Lower leg skin (tissue), 4 donors: Measurements from ENCODE around the gene TMEM234. TPM values are rescaled to one million over a fixed set of nuclear protein-coding genes. Genes with fewer than 3 reads are reported as not detected.

Source experiments
- DNase-seq, 2 donors: peaks; one replicate each; pipeline ENCODE4 v3.0.0-alpha.2; 2019; ENCODE audit warnings: low spot score in 2 of 2
- H3K4me3 ChIP-seq: fragments of 200-600 bp; sonication (generic); 2 replicates; pipeline ENCODE4 v1.5.1; 2017; ENCODE audit warnings: mild to moderate bottlenecking, low read depth; ENCODE audit not compliant: poor library complexity, severe bottlenecking
- CTCF ChIP-seq, 3 donors: fragments of 450-650 bp; IDR thresholded peaks; one replicate each; pipeline ENCODE4 v1.5.1; 2016; ENCODE audit warnings: antibody characterized with exemption in 3 of 3, mild to moderate bottlenecking in 3 of 3, moderate library complexity in 2 of 3
- POLR2A ChIP-seq, 2 donors: fragments of 450-650 bp; IDR thresholded peaks; one replicate each; pipeline ENCODE4 v1.6.1; 2016 to 2017; ENCODE audit warnings: antibody characterized with exemption in 2 of 2, mild to moderate bottlenecking in 1 of 2, moderate library complexity in 1 of 2
- WGBS, 2 donors: methylation state at CpG; one replicate each; pipeline ENCODE4 v1.1.5; 2018; 5-methylcytosine and 5-hydroxymethylcytosine counted together
- intact Hi-C: fragments of 100-400 bp; cut with DNase I; formaldehyde crosslinking; loops from one replicate; pipeline ENCODE4 v1.15.0; 2023; ENCODE audit warnings: low total_unique reads
- total RNA-seq, 4 donors: library from RNA; depleted of rRNA; stranded (reverse); fragments of >200 nt; gene quantifications; one replicate each; pipeline ENCODE4 v1.1.0, GENCODE V29; 2016

TMEM234 gene
- total RNA-seq, 4 donors from 2014 or later = 2.7 to 14.8 (median 9.0) TPM

- intact Hi-C loops = no loop called here
- H3K4me3 ChIP-seq = no peak overlapping the region
- no peak for DNase-seq
- no peak for TF ChIP-seq POLR2A (IDR thresholded peaks at IDR 0.05)
- no peak for TF ChIP-seq CTCF (IDR thresholded peaks at IDR 0.05)
- WGBS, 2 donors = 71 to 75% methylated on average over 7 of the region's 7 CpGs
Observed at GRCh38 chr1:32178380-32179192, 43.6 kb downstream of the TMEM234 start.

- DNase-seq = no peak
- H3K4me3 ChIP-seq = no peak overlapping the region
- WGBS, 2 donors = 84 to 87% methylated on average over 1 of the region's 1 CpG
- TF ChIP-seq POLR2A (IDR thresholded peaks at IDR 0.05) = no peak
- TF ChIP-seq CTCF (IDR thresholded peaks at IDR 0.05) = no peak
- intact Hi-C loops = no loop called here
Observed at GRCh38 chr1:32172621-32173245, 49.4 kb downstream of the TMEM234 start.

GRCh38 chr1:32170991-32171390 lies 51.2 kb downstream of the TMEM234 start:
- WGBS, 2 donors = 87 to 91% methylated on average over 4 of the region's 4 CpGs
- H3K4me3 ChIP-seq = no peak overlapping the region
- DNase-seq = no peak
- intact Hi-C loops = no loop called here
- TF ChIP-seq CTCF (IDR thresholded peaks at IDR 0.05) (no peak), POLR2A (IDR thresholded peaks at IDR 0.05) (no peak)

Other genes starting within 250 kb of the TMEM234 start
- gene KHDRBS1, start 208.5 kb downstream of the TMEM234 start, total RNA-seq = 10 to 100 TPM; 60.8 to 94.3 (median 84.7) TPM
- 1 to 10 TPM; 2.9 to 5.0 (median 4.3) TPM for gene TMEM39B, start 149.4 kb downstream of the TMEM234 start, total RNA-seq
- 10 to 100 TPM; 44.2 to 48.5 (median 44.3) TPM for gene KPNA6, start 114.3 kb downstream of the TMEM234 start, total RNA-seq
- 10 to 100 TPM; 41.1 to 62.0 (median 56.6) TPM for gene TXLNA, start 42.7 kb downstream of the TMEM234 start, total RNA-seq
- 1 to 10 TPM; 2.0 to 3.6 (median 3.3) TPM for gene CCDC28B, start 21.8 kb downstream of the TMEM234 start, total RNA-seq
- gene IQCC, start 16.7 kb downstream of the TMEM234 start, total RNA-seq = 1 to 10 TPM; 3.4 to 6.5 (median 4.7) TPM
- not detected for gene DCDC2B, start 13.3 kb downstream of the TMEM234 start, total RNA-seq
- gene EIF3I, start 54 bp upstream of the TMEM234 start, total RNA-seq = 100 to 1,000 TPM; 128 to 189 (median 169) TPM
- 1 to 10 TPM in 1 of 4 donors, under 1 TPM in 2, not detected in 1; 0.42 to 1.4 (median 0.51) TPM for gene FAM167B, start 24.9 kb upstream of the TMEM234 start, total RNA-seq
- gene LCK, start 28.9 kb upstream of the TMEM234 start, total RNA-seq = 1 to 10 TPM in 3 of 4 donors, under 1 TPM in 1; 0.25 to 3.0 (median 2.0) TPM
- 10 to 100 TPM; 45.7 to 53.9 (median 47.9) TPM for gene HDAC1, start 69.7 kb upstream of the TMEM234 start, total RNA-seq
- gene MARCKSL1, start 113.9 kb upstream of the TMEM234 start, total RNA-seq = 10 to 100 TPM in 2 of 4 donors, 1 to 10 TPM in 2; 6.9 to 21.0 (median 11.1) TPM
- 10 to 100 TPM in 2 of 4 donors, 1 to 10 TPM in 2; 7.2 to 20.1 (median 8.7) TPM for gene FAM229A, start 140.1 kb upstream of the TMEM234 start, total RNA-seq
- gene TSSK3, start 140.2 kb upstream of the TMEM234 start, total RNA-seq = 1 to 10 TPM in 1 of 4 donors, under 1 TPM in 2, not detected in 1; 0.42 to 1.5 (median 0.84) TPM
- gene BSDC1, start 172.1 kb upstream of the TMEM234 start, total RNA-seq = 100 to 1,000 TPM in 3 of 4 donors, 10 to 100 TPM in 1; 72.5 to 147 (median 105) TPM
- under 1 TPM in 1 of 4 donors, not detected in 3; 0.02 TPM for gene ZBTB8B, start 242.7 kb upstream of the TMEM234 start, total RNA-seq